HG03135 (cell line): ENCODE data around the gene RAET1G.
"Not testable (repeated sequence)": the region's sequence is repeated elsewhere in the genome, so short reads cannot be mapped to it uniquely, and the experiment has no call there.

Source experiments
- ATAC-seq: cut with Tn5 transposase; IDR thresholded peaks from one replicate; pipeline ENCODE4 v1.9.1; 2021; ENCODE audit warnings: mild to moderate bottlenecking, moderate library complexity; ENCODE audit not compliant: unreplicated experiment

Gene RAET1G

GRCh38 chr6:149935246-149935645 is 12.3 kb upstream of the RAET1G start:
- ATAC-seq = no peak

DNA sequence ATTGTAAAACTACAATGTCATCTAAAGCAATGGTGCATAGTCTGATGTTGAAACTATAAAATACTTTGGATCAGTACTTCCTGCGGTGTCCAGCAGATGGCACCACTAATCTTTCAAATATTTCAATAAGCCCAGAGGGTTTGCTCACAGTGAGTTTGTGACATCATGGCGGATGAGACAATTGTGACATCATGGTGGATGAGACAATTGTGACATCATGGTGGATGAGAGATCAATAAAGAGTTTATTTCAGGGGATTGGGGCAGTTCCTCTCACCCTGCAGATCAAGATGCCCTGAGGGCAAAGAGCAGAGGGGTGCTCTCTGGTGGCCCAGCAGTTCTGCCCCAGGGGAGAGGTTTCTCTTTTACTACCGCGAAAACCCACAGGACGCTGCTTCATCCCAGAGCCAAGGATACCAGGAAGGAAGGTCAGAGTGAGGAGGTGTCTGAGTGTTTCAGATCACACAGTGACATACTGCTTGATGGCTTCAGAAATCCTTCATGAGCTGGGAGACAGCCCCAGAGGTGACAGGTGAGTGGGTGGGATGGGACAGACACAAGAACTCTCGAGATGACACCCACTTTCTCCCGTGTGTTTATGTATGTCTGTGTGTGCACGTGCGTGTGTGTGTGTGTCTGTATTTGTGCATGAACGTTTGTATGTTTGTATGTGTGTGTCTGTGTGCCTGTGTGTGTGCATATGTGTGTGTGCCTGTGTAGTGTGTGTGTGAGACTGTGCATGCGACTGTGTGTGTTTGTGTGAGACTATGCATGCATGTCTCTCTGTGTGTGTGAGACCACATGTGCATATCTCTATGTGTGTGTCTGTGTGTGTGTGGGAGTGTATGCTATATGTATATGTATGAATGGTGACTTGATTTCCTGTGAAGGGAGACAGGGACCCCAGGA is 11.6 kb upstream of the RAET1G start:
- no peak for ATAC-seq

DNA sequence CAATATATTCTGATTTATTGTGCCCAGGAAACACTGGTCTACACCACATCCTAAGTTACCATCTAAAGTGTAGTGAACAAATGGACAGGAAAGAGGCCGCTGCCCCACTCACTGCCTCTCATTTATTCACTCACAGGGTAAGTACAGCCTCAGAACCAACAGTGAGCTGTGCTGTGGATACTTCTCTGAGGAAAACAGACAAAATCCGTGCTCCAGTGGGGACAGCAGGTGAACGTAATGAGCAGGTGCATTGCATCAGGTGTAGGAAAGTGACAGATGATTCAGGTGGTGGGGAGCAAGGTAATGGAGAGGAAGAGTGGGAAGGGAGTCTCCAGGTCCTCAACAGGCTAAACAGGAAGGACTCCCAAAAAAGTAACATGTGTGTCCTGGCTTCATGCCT is 10.5 kb upstream of the RAET1G start:
- ATAC-seq = no peak

DNA sequence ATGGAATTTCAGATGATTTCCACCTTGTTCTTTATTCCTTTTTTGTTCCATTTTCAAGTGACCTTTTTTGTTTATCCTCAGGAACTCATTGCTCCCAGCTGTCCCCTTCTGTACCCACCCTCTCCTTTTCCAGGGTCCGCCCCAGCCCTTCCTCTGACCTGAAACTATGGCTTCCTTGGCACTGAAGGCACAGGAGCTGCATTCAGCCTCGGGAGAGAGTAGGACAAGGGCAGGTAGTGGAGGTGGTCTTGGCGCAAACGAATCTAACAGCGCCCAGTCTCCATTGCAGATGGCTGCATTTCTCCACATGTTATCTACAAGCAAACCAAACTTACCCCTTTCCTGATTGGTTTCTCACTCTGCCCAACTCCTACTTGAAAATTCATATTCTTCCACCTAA is 10.1 kb upstream of the RAET1G start:
- no peak for ATAC-seq

DNA sequence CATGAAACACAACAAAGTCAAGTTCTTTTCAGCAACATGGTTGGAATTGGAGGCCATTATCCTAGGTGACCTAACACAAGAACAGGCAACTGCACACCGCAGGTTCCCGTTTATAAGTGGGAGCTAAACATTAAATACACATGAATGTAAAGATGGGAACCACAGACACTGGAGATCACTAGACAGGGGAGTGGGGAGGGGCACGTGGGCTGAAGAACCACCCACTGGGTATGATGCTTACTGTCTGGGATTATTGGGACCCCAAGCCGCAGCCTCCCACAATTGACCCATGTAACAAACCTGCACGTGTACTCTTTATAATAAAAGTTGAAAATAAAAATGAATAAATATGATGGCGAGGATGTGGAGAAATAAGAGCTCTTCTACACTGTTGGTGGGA is 8.6 kb upstream of the RAET1G start:
- no peak for ATAC-seq

- no peak for ATAC-seq
These were observed 6.5 kb upstream of the RAET1G start for GRCh38 chr6:149929422-149929821.

GRCh38 chr6:149927025-149927424 is 4.1 kb upstream of the RAET1G start:
- ATAC-seq = not testable (repeated sequence)

- ATAC-seq = no peak
These were observed 3.3 kb upstream of the RAET1G start for GRCh38 chr6:149925974-149926777.

GRCh38 chr6:149925253-149925973 is 2.5 kb upstream of the RAET1G start:
- ATAC-seq = no peak

DNA sequence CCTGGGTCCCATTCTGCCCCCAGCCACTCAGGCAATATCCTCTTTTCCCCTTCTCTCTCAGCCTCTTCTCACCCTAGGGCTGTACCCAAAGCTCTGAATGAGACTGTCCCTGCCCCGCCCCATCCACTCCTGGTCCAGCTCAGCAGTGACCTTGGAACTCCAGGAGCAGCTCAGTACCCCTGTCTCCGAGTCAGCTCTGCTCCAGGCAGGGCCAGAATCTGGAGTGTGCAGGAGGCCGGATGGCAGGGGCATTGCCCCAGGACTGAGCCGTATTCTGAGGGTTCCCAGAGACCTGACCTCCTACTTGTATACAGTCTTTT is 2.0 kb upstream of the RAET1G start:
- no peak for ATAC-seq

DNA sequence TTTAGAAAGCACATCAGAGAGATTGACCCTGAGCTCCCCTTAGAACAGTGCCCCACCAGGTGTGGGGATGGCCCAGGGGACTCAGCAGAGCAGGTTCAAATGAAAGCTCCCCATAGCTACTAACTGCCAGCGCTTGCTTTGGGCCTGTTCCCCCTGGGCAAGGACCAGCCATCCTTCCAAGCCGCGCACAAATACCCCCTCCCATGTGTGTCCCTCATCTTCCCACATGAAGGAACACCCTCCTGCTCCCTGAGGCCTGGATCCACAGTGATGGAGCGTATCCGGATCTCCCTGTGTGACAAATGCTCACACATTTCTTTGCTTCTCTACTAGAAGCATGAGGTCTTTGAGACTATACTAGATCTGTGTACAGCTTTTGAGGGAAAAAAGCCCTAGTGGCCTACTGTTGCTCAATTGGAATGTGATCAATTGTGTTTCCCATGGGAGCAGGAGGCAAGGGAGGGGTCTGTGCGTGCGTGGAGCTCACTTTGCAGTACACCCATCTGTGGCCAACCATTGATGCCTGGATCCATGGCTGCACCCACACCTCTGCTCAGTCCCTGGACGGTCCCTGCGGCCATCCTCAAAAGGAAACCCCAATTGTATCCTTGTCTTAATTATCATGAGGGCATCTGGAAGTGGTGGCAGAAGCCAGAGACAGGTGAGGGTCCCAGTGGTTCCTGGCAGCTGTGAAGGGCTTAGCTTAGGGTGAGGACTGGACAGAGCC is 1.4 kb upstream of the RAET1G start:
- ATAC-seq = no peak

GRCh38 chr6:149923327-149923986 is 536 bp upstream of the RAET1G start:
- ATAC-seq = no peak

DNA sequence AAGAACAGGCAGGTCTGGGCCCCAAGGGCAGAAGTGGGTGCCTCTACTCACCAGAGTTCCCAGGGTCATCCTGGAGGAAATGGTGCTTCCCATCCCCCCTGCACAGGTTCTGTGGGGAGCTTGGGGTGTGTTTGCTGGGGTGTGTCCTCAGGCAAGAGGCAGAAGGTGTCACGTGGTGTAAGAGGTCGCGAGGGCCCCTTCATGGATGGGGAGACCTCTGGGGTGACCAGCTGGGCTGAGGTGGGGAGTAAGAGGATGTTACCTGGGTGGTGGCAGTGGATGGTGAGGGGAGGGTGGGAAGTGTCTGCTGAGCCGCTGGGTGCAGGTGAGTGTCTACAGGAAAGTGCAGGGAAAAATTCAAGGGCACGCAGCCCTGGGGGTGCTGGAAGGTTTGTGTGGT is 830 bp downstream of the RAET1G start:
- ATAC-seq = not testable (repeated sequence)

- no peak for ATAC-seq
These were observed 1.6 kb downstream of the RAET1G start for GRCh38 chr6:149921361-149921760.

- ATAC-seq = no peak
These were observed 3.1 kb downstream of the RAET1G start for GRCh38 chr6:149919834-149920225.

DNA sequence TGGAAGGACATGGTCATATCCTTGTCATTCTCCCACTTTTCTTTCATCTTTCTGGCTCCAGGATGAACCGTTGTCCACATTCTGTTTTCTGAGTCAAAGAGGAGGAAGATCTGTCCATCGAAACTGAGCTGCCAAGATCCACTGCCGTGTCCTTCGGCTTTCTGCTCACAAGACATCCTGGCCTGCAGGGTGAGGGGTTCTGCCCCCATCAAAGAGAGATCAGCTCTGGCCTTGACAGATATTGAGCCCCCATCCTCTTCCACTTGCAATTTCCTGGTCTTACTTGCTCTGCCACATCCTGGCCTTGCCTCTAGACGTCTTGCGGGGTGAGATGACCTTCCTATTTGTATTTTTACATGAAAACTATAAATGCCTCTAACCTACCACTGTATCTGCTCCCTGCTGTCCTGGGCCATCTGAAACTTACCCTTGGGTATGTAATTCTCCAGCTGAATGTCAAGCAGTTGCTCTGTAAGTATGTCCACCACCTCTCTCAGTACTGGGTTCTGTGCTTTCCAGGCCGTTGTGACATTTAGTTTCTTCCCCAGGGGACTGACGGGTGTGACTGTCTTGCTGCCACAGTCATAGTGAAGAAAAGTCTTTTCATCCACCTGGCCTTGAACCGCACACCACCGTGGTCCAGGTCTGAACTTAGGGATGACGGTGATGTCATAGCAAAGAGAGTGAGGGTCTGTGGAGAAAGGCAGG is 3.6 kb downstream of the RAET1G start:
- not testable (repeated sequence) for ATAC-seq

- no peak for ATAC-seq
These were observed 4.6 kb downstream of the RAET1G start for GRCh38 chr6:149918151-149918905.

- ATAC-seq = no peak
These were observed 5.2 kb downstream of the RAET1G start for GRCh38 chr6:149917679-149918078.
